ENCODE results near the gene PTGES2.

- no peak for TF ChIP-seq CTCF (IDR thresholded peaks at IDR 0.05; ENCODE audit: low read depth, low read length)
- no peak for TF ChIP-seq EZH2phosphoT487 (IDR thresholded peaks at IDR 0.05; ENCODE audit: low read depth)
These were observed 684 bp upstream of the PTGES2 start for GRCh38 chr9:128127990-128128835.

All from OCI-LY3 (cell line).